Adrenal gland (tissue), 12 donors: Measurements from ENCODE around the gene ZNF621. TPM values are rescaled to one million over a fixed set of nuclear protein-coding genes. Genes with fewer than 3 reads are reported as not detected.

Experiments
- DNase-seq, 7 donors: peaks; one replicate each; pipeline ENCODE4 v3.0.0-alpha.2; 2019 to 2020
- H3K27ac ChIP-seq, 5 donors: fragments of 200-600 bp; sonication (generic) in 4 of 5; 1 replicate in 3 of 5; 2 replicates in 2 of 5; pipeline versions ENCODE4 v1.5.1 to v1.8.0; 2016 to 2020; ENCODE audit warnings: mild to moderate bottlenecking in 1 of 5
- H3K27me3 ChIP-seq: fragments of 200-600 bp; 2 replicates; pipeline ENCODE4 v1.8.0; 2021
- H3K36me3 ChIP-seq, 2 donors: fragments of 200-600 bp; replicated peaks in 1 of 2; 1 replicate in 1 of 2; 2 replicates in 1 of 2; pipeline versions ENCODE4 v1.5.1 to v1.8.0; 2018 to 2022
- H3K4me1 ChIP-seq, 2 donors: fragments of 200-600 bp; replicated peaks in 1 of 2; 1 replicate in 1 of 2; 2 replicates in 1 of 2; pipeline versions ENCODE4 v1.5.1 to v1.8.0; 2018 to 2021
- H3K4me3 ChIP-seq, 4 donors: fragments of 200-600 bp; sonication (generic) in 3 of 4; one replicate each; pipeline ENCODE4 v1.5.1; 2016 to 2018
- H3K9me3 ChIP-seq, 3 donors: fragments of 200-600 bp; sonication (generic) in 1 of 3; replicated peaks in 1 of 3; 1 replicate in 2 of 3; 2 replicates in 1 of 3; pipeline versions ENCODE4 v1.5.1 to v1.8.0; 2016 to 2021
- CTCF ChIP-seq, 6 experiments: fragments of 450-650 bp in 4 of 6; fragments of 200-600 bp in 2 of 6; sonication (generic) in 1 of 6; IDR thresholded peaks; 1 replicate in 5 of 6; 2 replicates in 1 of 6; pipeline versions ENCODE4 v1.5.1 to v1.8.0; 2016 to 2021; ENCODE audit warnings: antibody characterized with exemption in 6 of 6, mild to moderate bottlenecking in 2 of 6, moderate library complexity in 1 of 6
- POLR2A ChIP-seq, 2 donors: fragments of 450-650 bp; IDR thresholded peaks; one replicate each; pipeline ENCODE4 v1.6.1; 2017; ENCODE audit warnings: antibody characterized with exemption in 2 of 2, mild to moderate bottlenecking in 2 of 2, moderate library complexity in 1 of 2
- WGBS, 4 donors: extraction: QIAGEN DNeasy Blood & Tissue Kit in 2 of 4; methylation state at CpG; one replicate each; pipeline versions ENCODE4 v1.1.5 to v1.1.7; 2013 to 2017; 5-methylcytosine and 5-hydroxymethylcytosine counted together
- intact Hi-C, 2 donors: fragments of 100-400 bp; cut with DNase I; formaldehyde crosslinking; loops; one replicate each; pipeline versions ENCODE4 v1.14.1 to v1.15.0; 2022 to 2023
- polyA plus RNA-seq, 3 donors: library from polyadenylated mRNA; stranded (reverse); fragments of 200-250 nt in 2 of 3; fragments of 350-450 nt in 1 of 3; fragmentation: Illumina TruSeq in 1 of 3; extraction: RNeasy Lipid Tissue Mini Kit (QIAGEN cat#74804) in 1 of 3; gene quantifications; one replicate each; pipeline ENCODE4 v1.2.3, GENCODE V29; 2013 to 2014
- total RNA-seq, 9 donors: library from RNA; depleted of rRNA in 4 of 9; stranded (reverse); fragments of >200 nt in 4 of 9; fragments of 120-200 nt in 1 of 9; fragmentation: NEBNext Ultra II Directional in 1 of 9; extraction: Animal tissue kit (Norgen Biotek cat#: 25700) in 1 of 9; gene quantifications; one replicate each; pipeline versions ENCODE4 v1.1.0 to v1.2.4, GENCODE V29; 2013 to 2023
- donor health status: healthy with polysubstance abuse.
- donor health status: Bipolar disorder and iron deficiency.
- donor health status: DM: yes; HTN: yes; CAD: no.
- donor health status: DM: no; HTN: no; CAD: no.
- donor health status: DM: no; HTN: no; CAD: no.
- donor health status: DM: yes; HTN: yes; CAD: no.

ZNF621 gene
- total and polyA plus RNA-seq, 12 donors: 9.1 to 30.1 (median 17.2) TPM

- WGBS, 4 donors: 96 to 100% (median 97%) methylated on average over 3 of the region's 3 CpGs
- TF ChIP-seq POLR2A (IDR thresholded peaks at IDR 0.05) (no peak), CTCF (IDR thresholded peaks at IDR 0.05) (no peak)
These were observed 37.6 kb upstream of the ZNF621 start for GRCh38 chr3:40487172-40487571.

GRCh38 chr3:40490916-40491315 lies 33.8 kb upstream of the ZNF621 start:
- intact Hi-C loops: no loop called here
- DNase-seq: no peak
- H3K27ac ChIP-seq: no peak overlapping the region
- no peak for TF ChIP-seq CTCF (IDR thresholded peaks at IDR 0.05)
- no peak for TF ChIP-seq POLR2A (IDR thresholded peaks at IDR 0.05)
- no peaks in the 10 kb centered on the region for H3K9me3 ChIP-seq
- H3K4me1 ChIP-seq: no peaks in the 10 kb centered on the region
- H3K27me3 ChIP-seq: no peaks in the 10 kb centered on the region
- H3K36me3 ChIP-seq: peaks cover 0 to 17% of the 10 kb centered on the region in 2 donors
- WGBS, 4 donors: 85 to 90% (median 89%) methylated on average over 5 of the region's 5 CpGs
- no peak overlapping the region for H3K4me3 ChIP-seq

More at GRCh38 chr3:40487172-40487571, 37.6 kb upstream of the ZNF621 start:
- DNase-seq: no peak
- H3K27me3 ChIP-seq: no peaks in the 10 kb centered on the region
- H3K4me1 ChIP-seq: no peaks in the 10 kb centered on the region
- peaks cover 0 to 21% of the 10 kb centered on the region in 2 donors for H3K36me3 ChIP-seq
- intact Hi-C loops: no loop called here
- no peak overlapping the region for H3K27ac ChIP-seq
- no peak overlapping the region for H3K4me3 ChIP-seq
- H3K9me3 ChIP-seq: no peaks in the 10 kb centered on the region

- Histone ChIP-seq H3K36me3 (no peaks in the 10 kb centered on the region), H3K9me3 (no peaks in the 10 kb centered on the region), H3K4me1 (no peaks in the 10 kb centered on the region), H3K4me3 (no peak overlapping the region), H3K27ac (no peak overlapping the region), H3K27me3 (no peaks in the 10 kb centered on the region)
- 45 to 59% (median 52%) methylated on average over 2 of the region's 2 CpGs for WGBS, 4 donors
- no peak for TF ChIP-seq POLR2A (IDR thresholded peaks at IDR 0.05)
- no peak for TF ChIP-seq CTCF (IDR thresholded peaks at IDR 0.05)
- intact Hi-C loops: no loop called here
- DNase-seq: no peak
These were observed 30.1 kb upstream of the ZNF621 start for GRCh38 chr3:40494698-40495097.

GRCh38 chr3:40497288-40497687 lies 27.5 kb upstream of the ZNF621 start:
- no peak for DNase-seq
- Histone ChIP-seq H3K9me3 (no peaks in the 10 kb centered on the region), H3K4me3 (no peak overlapping the region), H3K4me1 (no peaks in the 10 kb centered on the region), H3K27me3 (no peaks in the 10 kb centered on the region), H3K36me3 (no peaks in the 10 kb centered on the region), H3K27ac (no peak overlapping the region)
- intact Hi-C loops: no loop called here
- 94 to 100% (median 96%) methylated on average over 2 of the region's 2 CpGs for WGBS, 4 donors
- TF ChIP-seq CTCF (IDR thresholded peaks at IDR 0.05) (no peak), POLR2A (IDR thresholded peaks at IDR 0.05) (no peak)
